Measurements from ENCODE around the gene MED26. TPM values are rescaled to one million over a fixed set of nuclear protein-coding genes. Genes with fewer than 3 reads are reported as not detected.
A peak's percentile ranks its signal among the peaks of the same experiment; 100 is the strongest.

MED26 gene
- total and polyA plus RNA-seq, 9 of the 15 experiments (the other 6 are each of a cell fraction or from before 2014, with no cell fraction given): 0.71 to 15.1 (median 6.2) TPM

DNA sequence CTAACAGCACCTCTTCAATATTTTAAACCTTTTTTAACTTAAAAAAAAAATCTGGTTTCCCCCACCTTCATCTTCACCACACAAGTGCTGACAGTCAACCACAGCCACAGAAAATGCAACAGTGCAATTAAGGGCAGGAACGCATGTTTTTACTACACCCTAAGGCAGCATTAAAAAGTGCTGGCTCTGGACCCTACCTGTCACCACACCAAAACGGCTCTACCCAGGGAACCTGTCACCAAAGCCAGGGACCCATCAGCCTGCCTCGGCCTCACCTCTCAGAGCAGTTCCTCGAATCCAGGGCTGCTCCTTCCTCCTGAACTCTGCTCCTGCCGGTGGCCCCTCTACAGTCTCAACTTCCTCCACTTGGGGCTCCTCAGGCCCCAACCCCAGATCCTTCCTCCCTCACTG lies 33.3 kb downstream of the MED26 start:
- peaks cover 6% of the 10 kb centered on the region; the same call in 2 of the 3 replicates for H3K36me3 ChIP-seq (ENCODE audit: control insufficient read depth, insufficient read depth, low read length)
- in situ Hi-C loops (cut with MboI): no loop called here
- H4K20me1 ChIP-seq (replicated peaks; ENCODE audit: control insufficient read depth, insufficient read depth, low read length): peaks cover 84% of the 10 kb centered on the region
- no peak overlapping the region for H3K4me3 ChIP-seq
- POLR2A ChIA-PET: interaction anchor here (1.0 to 1.1 kb wide), 2 partner anchors 15 to 20 kb away, joined by 3 read pairs; no protein-coding TSS in a partner anchor
- peak overlapping the region in 1 of 2 experiments; percentile 84; a peak in 2 of 4 replicates for H3K9ac ChIP-seq (ENCODE audit: insufficient read depth in 1 of 2, low read depth in 2 of 2, low read length in 2 of 2)
- H3K79me2 ChIP-seq (ENCODE audit: control insufficient read depth, insufficient read depth, low read length): peaks cover 94% of the 10 kb centered on the region
- H3K4me1 ChIP-seq (replicated peaks in 1 of 2; ENCODE audit: control insufficient read depth in 2 of 2, insufficient read depth in 2 of 2, low read length in 2 of 2): peaks cover 7 to 27% of the 10 kb centered on the region in 2 experiments; a peak in 4 of 5 replicates
- H3K9me1 ChIP-seq (ENCODE audit: control insufficient read depth, insufficient read depth, low read length): peaks cover 3% of the 10 kb centered on the region
- 58% methylated on average over 5 of the region's 5 CpGs for WGBS (ENCODE audit: insufficient coverage, low coverage, missing lambda C conversion rate)
- ATAC-seq (no peak; the same call in 2 of the 3 replicates), FAIRE-seq (no peak), DNase-seq (ENCODE audit: extremely low read depth in 1 of 4, low spot score in 3 of 4) (no peak)
- no peaks in the 10 kb centered on the region for H3K9me3 ChIP-seq (replicated peaks; ENCODE audit: control insufficient read depth, insufficient read depth, low read depth, low read length)
- no peak overlapping the region for H3K4me2 ChIP-seq (ENCODE audit: insufficient read depth, low read length)
- H3K27me3 ChIP-seq (ENCODE audit: control insufficient read depth in 2 of 2, insufficient read depth in 2 of 2, low read length in 2 of 2): no peaks in the 10 kb centered on the region
- CTCF ChIA-PET (ENCODE audit: low intra/inter-chr PET ratio): no interaction called here
- no peak overlapping the region for H2AFZ ChIP-seq (ENCODE audit: low read depth, low read length)
- no TSS peak for BruUV-seq (replicated peaks)
- no peak overlapping the region for H3K27ac ChIP-seq (ENCODE audit: extremely low read depth, low read depth, low read length)
- TF ChIP-seq CEBPG (CRISPR knock-in tag; IDR thresholded peaks at IDR 0.05) (no peak), CEBPG (tag; conservative IDR thresholded peaks at IDR 0.05 in 1 of 2, IDR thresholded peaks at IDR 0.05 in 1 of 2) (no peak)
- intact Hi-C loops (cut with micrococcal nuclease): no loop called here

- Histone ChIP-seq H3K4me1 (replicated peaks in 1 of 2; ENCODE audit: control insufficient read depth in 2 of 2, insufficient read depth in 2 of 2, low read length in 2 of 2) (peaks cover 11 to 28% of the 10 kb centered on the region in 2 experiments), H3K79me2 (ENCODE audit: control insufficient read depth, insufficient read depth, low read length) (peaks cover 94% of the 10 kb centered on the region), H3K9me3 (replicated peaks; ENCODE audit: control insufficient read depth, insufficient read depth, low read depth, low read length) (no peaks in the 10 kb centered on the region), H3K9ac (ENCODE audit: insufficient read depth in 1 of 2, low read depth in 2 of 2, low read length in 2 of 2) (peak overlapping the region in 1 of 2 experiments; percentile 79; a peak in 2 of 4 replicates), H2AFZ (ENCODE audit: low read depth, low read length) (no peak overlapping the region), H3K36me3 (ENCODE audit: control insufficient read depth, insufficient read depth, low read length) (peaks cover 6% of the 10 kb centered on the region; the same call in 2 of the 3 replicates), H3K4me2 (ENCODE audit: insufficient read depth, low read length) (no peak overlapping the region), H3K4me3 (no peak overlapping the region), H3K27me3 (ENCODE audit: control insufficient read depth in 2 of 2, insufficient read depth in 2 of 2, low read length in 2 of 2) (no peaks in the 10 kb centered on the region), H3K9me1 (ENCODE audit: control insufficient read depth, insufficient read depth, low read length) (peaks cover 3% of the 10 kb centered on the region), H4K20me1 (replicated peaks; ENCODE audit: control insufficient read depth, insufficient read depth, low read length) (peaks cover 86% of the 10 kb centered on the region), H3K27ac (ENCODE audit: extremely low read depth, low read depth, low read length) (no peak overlapping the region)
- BruUV-seq (replicated peaks): no TSS peak
- ChIA-PET POLR2A (interaction anchor here (0.7 to 1.0 kb wide), 2 partner anchors 21 to 654 kb away, joined by 3 read pairs; no protein-coding TSS in a partner anchor), CTCF (ENCODE audit: low intra/inter-chr PET ratio) (no interaction called here)
- DNase-seq (ENCODE audit: extremely low read depth in 1 of 4, low spot score in 3 of 4) (no peak), FAIRE-seq (no peak), ATAC-seq (no peak)
- no peak for TF ChIP-seq YBX1 (IDR thresholded peaks at IDR 0.05)
- 0 out of 2 replicates have a peak, but pooled peaks have one; percentile 36 for TF ChIP-seq ZBTB9 (CRISPR knock-in tag; IDR thresholded peaks at IDR 0.05)
- TF ChIP-seq NFIC (IDR thresholded peaks at IDR 0.05): 0 out of 2 replicates have a peak, but pooled peaks have one; percentile 9
- 55% methylated on average over 5 of the region's 10 CpGs for WGBS (ENCODE audit: insufficient coverage, low coverage, missing lambda C conversion rate)
- in situ Hi-C loops (cut with MboI) (no loop called here), intact Hi-C loops (cut with micrococcal nuclease) (no loop called here)
Measured at GRCh38 chr19:16594131-16594586, 33.8 kb downstream of the MED26 start.

Measured in K562 (cell line).